K562 (cell line): ENCODE measurements around the gene FEV. TPM values are rescaled to one million over a fixed set of nuclear protein-coding genes. Genes with fewer than 3 reads are reported as not detected.
A peak's percentile ranks its signal among the peaks of the same experiment; 100 is the strongest.

ENCODE experiments used
- ATAC-seq: fragments of 200-7000 bp; cut with Tn5 transposase; 3 replicates; pipeline ENCODE4 v1.9.1; 2020; ENCODE audit warnings: moderate library complexity
- BruUV-seq: library from RNA; stranded (reverse); fragments of 400-500 nt; replicated peaks from 2 replicates; lab custom pipeline; 2021; lab: Mats Ljungman, UMichigan
- CTCF ChIA-PET: fragments of 300-600 bp; formaldehyde crosslinking; extraction: SDS; loops from one replicate; lab custom pipeline; 2021; ENCODE audit warnings: low intra/inter-chr PET ratio; lab: Yijun Ruan, JAX
- POLR2A ChIA-PET: fragments of 300-600, 350-650 bp; sonication (Branson Sonifier 250); formaldehyde crosslinking; extraction: SDS; loops from one replicate; lab custom pipeline; 2021; ENCODE audit warnings: antibody characterized with exemption, inconsistent platforms; lab: Yijun Ruan, JAX
- DNase-seq, 4 experiments: peaks; one replicate each; pipeline versions ENCODE4 v3.0.0 to v3.0.0-alpha.2; 2011 to 2018; ENCODE audit warnings: low spot score in 3 of 4, mixed read lengths in 3 of 4; ENCODE audit errors: extremely low read depth in 1 of 4
- FAIRE-seq: peaks from 2 replicates; lab custom pipeline; 2011; peaks lifted over from hg19 to GRCh38; lab: Jason Lieb, UNC
- H2AFZ ChIP-seq: 2 replicates; pipeline ENCODE4 v1.6.0; 2011; ENCODE audit warnings: low read depth, low read length, control low read depth, inconsistent platforms
- H3K27ac ChIP-seq: fragments of 200-600 bp; 3 replicates; pipeline ENCODE4 v1.8.0; 2011; ENCODE audit warnings: low read depth, mild to moderate bottlenecking, control low read depth, inconsistent platforms, low read length, moderate library complexity, mixed read lengths; ENCODE audit errors: extremely low read depth
- H3K27me3 ChIP-seq, 2 experiments: fragments of 300-600 bp in 1 of 2; 2 replicates in 1 of 2; 3 replicates in 1 of 2; pipeline versions ENCODE4 v1.6.0 to v1.8.0; 2011; ENCODE audit warnings: inconsistent platforms in 2 of 2, low read length in 2 of 2, mild to moderate bottlenecking in 1 of 2, mixed read lengths in 1 of 2, moderate library complexity in 1 of 2; ENCODE audit not compliant: control insufficient read depth in 2 of 2, insufficient read depth in 2 of 2
- H3K36me3 ChIP-seq: fragments of 300-600 bp; 3 replicates; pipeline ENCODE4 v1.8.0; 2011; ENCODE audit warnings: mild to moderate bottlenecking, low read length, inconsistent platforms; ENCODE audit not compliant: control insufficient read depth, insufficient read depth
- H3K4me1 ChIP-seq, 2 experiments: fragments of 200-600 bp in 1 of 2; replicated peaks in 1 of 2; 2 replicates in 1 of 2; 3 replicates in 1 of 2; pipeline versions ENCODE4 v1.5.1 to v1.8.0; 2011; ENCODE audit warnings: inconsistent platforms in 2 of 2, low read length in 2 of 2, mild to moderate bottlenecking in 1 of 2, mixed read lengths in 1 of 2, moderate library complexity in 1 of 2; ENCODE audit not compliant: control insufficient read depth in 2 of 2, insufficient read depth in 2 of 2
- H3K4me2 ChIP-seq: 2 replicates; pipeline ENCODE4 v1.6.1; 2011; ENCODE audit warnings: low read length, control low read depth, inconsistent platforms, mixed read lengths; ENCODE audit not compliant: insufficient read depth
- H3K4me3 ChIP-seq: fragments of 200-600 bp; sonication (generic), shearing (Covaris generic); 2 replicates; pipeline ENCODE4 v1.5.1; 2016; ENCODE audit warnings: control low read depth, inconsistent platforms
- H3K79me2 ChIP-seq: fragments of 200-600 bp; 3 replicates; pipeline ENCODE4 v1.8.0; 2011; ENCODE audit warnings: low read length, inconsistent platforms; ENCODE audit not compliant: control insufficient read depth, insufficient read depth
- H3K9ac ChIP-seq, 2 experiments: 2 replicates each; pipeline versions ENCODE4 v1.6.0 to v1.6.1; 2011; ENCODE audit warnings: low read depth in 2 of 2, low read length in 2 of 2, control low read depth in 1 of 2, inconsistent platforms in 1 of 2, mild to moderate bottlenecking in 1 of 2, mixed read lengths in 1 of 2; ENCODE audit not compliant: insufficient read depth in 1 of 2
- H3K9me1 ChIP-seq: one replicate; pipeline ENCODE4 v1.6.0; 2011; ENCODE audit warnings: inconsistent platforms, mild to moderate bottlenecking, low read length, moderate library complexity; ENCODE audit not compliant: control insufficient read depth, insufficient read depth
- H3K9me3 ChIP-seq: replicated peaks from 2 replicates; pipeline ENCODE4 v1.5.1; 2011; ENCODE audit warnings: low read depth, low read length, inconsistent platforms; ENCODE audit not compliant: control insufficient read depth, insufficient read depth
- H4K20me1 ChIP-seq: replicated peaks from 2 replicates; pipeline ENCODE4 v1.6.1; 2011; ENCODE audit warnings: low read length, inconsistent platforms, mixed read lengths; ENCODE audit not compliant: control insufficient read depth, insufficient read depth
- ATF1 ChIP-seq, 2 experiments: fragments of 450-650 bp in 1 of 2; IDR thresholded peaks; 2 replicates each; pipeline ENCODE4 v1.6.1; 2016; ENCODE audit warnings: missing compliant biosample characterization in 1 of 2, missing genetic modification characterization in 1 of 2
- C11orf30 ChIP-seq: fragments of 450-650 bp; IDR thresholded peaks from 2 replicates; pipeline ENCODE4 v1.6.1; 2016; ENCODE audit warnings: low read depth, mild to moderate bottlenecking
- CC2D1A ChIP-seq: fragments of 450-650 bp; IDR thresholded peaks from 2 replicates; pipeline ENCODE4 v1.6.1; 2017; ENCODE audit warnings: mild to moderate bottlenecking
- CREM ChIP-seq: IDR thresholded peaks from 2 replicates; pipeline ENCODE4 v1.6.1; 2014; ENCODE audit warnings: antibody characterized with exemption, low read depth
- DACH1 ChIP-seq: fragments of 450-650 bp; IDR thresholded peaks from 2 replicates; pipeline ENCODE4 v1.6.1; 2018; ENCODE audit not compliant: partially characterized antibody
- ELF1 ChIP-seq: fragments of 200-800 bp; sonication (Bioruptor generic); IDR thresholded peaks from 2 replicates; pipeline ENCODE4 v1.6.1; 2016; ENCODE audit warnings: missing genetic modification characterization, missing compliant biosample characterization
- NRF1 ChIP-seq, 2 experiments: fragments of 450-650 bp; IDR thresholded peaks in 1 of 2; conservative IDR thresholded peaks in 1 of 2; 2 replicates each; pipeline ENCODE4 v1.6.1; 2014; ENCODE audit warnings: mild to moderate bottlenecking in 2 of 2
- RBFOX2 ChIP-seq: fragments of 200-400 bp; formaldehyde crosslinking; IDR thresholded peaks from 2 replicates; pipeline ENCODE4 v1.6.1; 2017; ENCODE audit warnings: low read depth, mild to moderate bottlenecking, low read length, moderate library complexity
- SAFB ChIP-seq: fragments of 200-400 bp; formaldehyde crosslinking; IDR thresholded peaks from 2 replicates; pipeline ENCODE4 v1.6.1; 2017; ENCODE audit warnings: low read depth, low read length, borderline replicate concordance
- SIN3A ChIP-seq, 2 experiments: fragments of 150-350 bp in 1 of 2; IDR thresholded peaks; 2 replicates each; pipeline ENCODE4 v1.6.1; 2011 to 2016; ENCODE audit warnings: borderline replicate concordance in 2 of 2, low read depth in 2 of 2, low read length in 2 of 2, mild to moderate bottlenecking in 2 of 2, moderate library complexity in 2 of 2; ENCODE audit not compliant: control insufficient read depth in 1 of 2
- SIRT6 ChIP-seq: IDR thresholded peaks from one replicate; pipeline ENCODE4 v1.6.1; 2012; ENCODE audit warnings: low read depth, mild to moderate bottlenecking, control low read depth, inconsistent platforms, low read length, moderate library complexity
- SMARCA5 ChIP-seq: fragments of 450-650 bp; IDR thresholded peaks from 2 replicates; pipeline ENCODE4 v1.6.1; 2016
- SMC3 ChIP-seq: conservative IDR thresholded peaks from 2 replicates; pipeline ENCODE4 v1.6.1; 2011; ENCODE audit warnings: low read depth, low read length, improper control_type of control experiment; ENCODE audit not compliant: insufficient read depth
- VEZF1 ChIP-seq: fragments of 200-800 bp; sonication (Bioruptor generic); IDR thresholded peaks from 2 replicates; pipeline ENCODE4 v1.6.1; 2017; ENCODE audit warnings: missing genetic modification characterization, missing compliant biosample characterization
- XRCC5 ChIP-seq: fragments of 200-400 bp; formaldehyde crosslinking; IDR thresholded peaks from 2 replicates; pipeline ENCODE4 v1.6.1; 2017; ENCODE audit warnings: low read depth, mild to moderate bottlenecking, low read length
- WGBS: fragments of 100-300 bp; shearing (Covaris generic); methylation state at CpG from one replicate; pipeline ENCODE4 v1.1.6; 2016; ENCODE audit warnings: low coverage, mixed read lengths; ENCODE audit not compliant: insufficient coverage; ENCODE audit errors: missing lambda C conversion rate; 5-methylcytosine and 5-hydroxymethylcytosine counted together
- in situ Hi-C: fragments of 300-500 bp; cut with MboI; formaldehyde crosslinking; loops from 4 replicates; pipeline ENCODE4 v1.15.0; 2018; ENCODE audit warnings: inconsistent platforms, mixed read lengths
- intact Hi-C: fragments of 100-400 bp; cut with micrococcal nuclease; formaldehyde crosslinking; loops from 2 replicates; pipeline ENCODE4 v1.14.2; 2022
- polyA plus RNA-seq, 8 experiments: library from polyadenylated mRNA; depleted of rRNA in 4 of 8; stranded (reverse) in 5 of 8; unstranded in 3 of 8; fragments of >200 nt; fragmentation: Nextera tagmentation in 2 of 8; fragmentation: Illumina TruSeq in 1 of 8; extraction: Ambion mirVana in 2 of 8; extraction: Trizol in 1 of 8; gene quantifications; 2 replicates each; pipeline versions ENCODE4 v1.2.1 to v1.2.3, GENCODE V29; 2011 to 2014; ENCODE audit warnings: inconsistent platforms in 1 of 8, missing spikeins in 1 of 8
- total RNA-seq, 7 experiments: library from RNA; depleted of rRNA in 6 of 7; stranded (reverse); fragments of >200 nt in 6 of 7; fragmentation: Illumina TruSeq in 2 of 7; extraction: Trizol in 2 of 7; gene quantifications; 2 replicates each; pipeline versions ENCODE4 v1.2.1 to v1.2.3, GENCODE V29; 2011 to 2021; ENCODE audit warnings: low replicate concordance in 1 of 7
- TF ChIP-seq, protein P1 (sequence below): fragments of 450-650 bp; formaldehyde crosslinking; IDR thresholded peaks from 2 replicates; pipeline ENCODE4 v1.4.0; 2022; ENCODE audit warnings: missing genetic modification characterization

Gene FEV
- total and polyA plus RNA-seq, 9 of the 15 experiments (the other 6 are each of a cell fraction or from before 2014, with no cell fraction given): 0.08 to 1.6 (median 0.62) TPM; not detected in 1

DNA sequence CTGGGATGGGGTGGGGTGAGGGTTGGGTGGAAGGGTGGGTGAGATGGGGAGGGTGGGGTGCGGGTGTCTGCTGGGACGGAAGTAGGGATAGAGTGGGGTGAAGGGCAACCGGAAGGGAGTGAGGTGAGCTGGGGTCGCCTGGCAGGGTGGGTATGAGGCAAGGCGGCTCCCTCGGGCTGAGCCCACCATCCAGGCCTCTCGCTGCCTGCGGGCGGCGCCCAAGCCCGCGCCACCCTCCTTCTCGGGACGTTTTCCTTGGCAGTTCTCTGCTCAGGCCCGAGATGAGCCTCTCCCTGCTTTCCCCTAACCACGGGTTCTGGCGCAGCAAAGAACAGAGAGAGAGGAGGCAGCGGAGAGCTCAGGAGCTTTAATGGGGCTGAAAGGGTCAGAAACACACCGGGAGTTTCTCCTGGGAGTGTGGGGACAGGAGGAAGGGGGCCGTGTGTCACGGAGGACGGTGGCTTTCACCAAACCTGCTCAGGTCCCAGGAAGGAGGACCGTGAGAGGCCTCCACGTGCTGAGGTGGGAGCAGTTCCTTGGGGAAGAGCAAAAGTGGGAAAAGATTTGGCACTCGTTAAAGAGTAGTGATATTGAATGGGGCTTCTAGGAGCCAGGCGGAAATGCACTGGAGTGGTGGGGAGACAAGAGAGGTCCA lies 4.1 kb downstream of the FEV start (continued):
- TF ChIP-seq, protein P1, sequence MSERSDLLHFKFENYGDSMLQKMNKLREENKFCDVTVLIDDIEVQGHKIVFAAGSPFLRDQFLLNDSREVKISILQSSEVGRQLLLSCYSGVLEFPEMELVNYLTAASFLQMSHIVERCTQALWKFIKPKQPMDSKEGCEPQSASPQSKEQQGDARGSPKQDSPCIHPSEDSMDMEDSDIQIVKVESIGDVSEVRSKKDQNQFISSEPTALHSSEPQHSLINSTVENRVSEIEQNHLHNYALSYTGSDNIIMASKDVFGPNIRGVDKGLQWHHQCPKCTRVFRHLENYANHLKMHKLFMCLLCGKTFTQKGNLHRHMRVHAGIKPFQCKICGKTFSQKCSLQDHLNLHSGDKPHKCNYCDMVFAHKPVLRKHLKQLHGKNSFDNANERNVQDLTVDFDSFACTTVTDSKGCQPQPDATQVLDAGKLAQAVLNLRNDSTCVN (CRISPR knock-in tag): no peak
- TF ChIP-seq SMARCA5 (no peak), SIN3A (IDR thresholded peaks at IDR 0.05; ENCODE audit: borderline replicate concordance in 2 of 2, control insufficient read depth in 1 of 2, low read depth in 2 of 2, low read length in 2 of 2) (no peak), ATF1 (CRISPR knock-in tag; IDR thresholded peaks at IDR 0.05) (no peak), ATF1 (tag; IDR thresholded peaks at IDR 0.05) (no peak), SIRT6 (no peak)
- TF ChIP-seq, all 486 proteins: peak for 0

DNA sequence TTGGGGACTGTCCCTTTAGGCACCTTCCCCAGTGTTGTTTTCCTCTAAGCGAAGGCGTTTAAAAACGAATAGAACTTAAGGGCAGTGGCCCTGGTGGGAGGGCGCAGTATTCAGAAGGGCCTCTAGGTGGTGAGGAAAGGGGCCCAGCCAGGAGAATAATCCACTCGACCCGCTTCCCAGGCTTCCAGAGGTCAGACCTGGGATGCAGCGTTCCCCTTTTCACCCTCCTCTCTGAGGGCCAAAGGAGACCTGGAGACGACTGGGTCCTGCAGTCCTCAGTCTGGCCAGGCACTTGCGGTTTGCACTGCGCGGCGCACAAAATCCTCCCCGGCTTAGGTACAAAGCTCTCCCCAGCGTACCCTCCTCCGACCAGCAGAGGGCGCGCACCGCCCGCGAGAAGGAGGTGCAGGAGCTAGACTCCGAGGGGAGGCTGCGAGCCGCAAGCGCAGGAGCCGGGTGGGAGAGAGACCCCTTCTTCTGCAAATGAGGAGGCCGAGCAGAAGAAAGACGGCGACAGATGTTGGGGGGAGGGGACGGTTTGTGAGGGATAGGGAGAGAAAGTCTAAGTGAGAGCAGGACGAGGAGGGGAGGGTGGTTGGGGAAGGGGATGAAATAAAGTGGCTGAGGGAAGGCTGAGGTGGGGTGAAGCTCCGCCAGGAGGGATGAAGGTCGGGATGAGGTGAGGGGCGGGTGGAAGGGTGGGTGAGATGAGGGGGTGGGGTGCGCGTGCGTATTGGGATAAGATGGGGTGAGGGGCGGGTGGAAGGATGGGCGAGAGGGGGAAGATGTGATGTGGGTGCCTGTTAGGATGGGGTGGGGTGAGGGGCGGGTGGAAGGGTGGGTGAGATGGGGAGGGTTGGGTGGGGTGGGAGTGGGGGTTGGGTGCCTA lies 4.9 kb downstream of the FEV start:
- H3K9ac ChIP-seq: peak overlapping the region in 1 of 2 experiments; percentile 37; a peak in 1 of 4 replicates
- intact Hi-C loops: loop anchor here (5.0 kb wide), 1 partner anchor 103 kb away; no protein-coding TSS in a partner anchor
- no peak overlapping the region for H3K4me3 ChIP-seq
- H3K4me1 ChIP-seq: peaks cover 0 to 16% of the 10 kb centered on the region in 2 experiments; a peak in 3 of 5 replicates
- in situ Hi-C loops: no loop called here
- CTCF ChIA-PET: interaction anchor here (0.6 to 1.4 kb wide), 3 partner anchors 18 to 102 kb away, joined by 3 to 4 read pairs (median 4); no protein-coding TSS in a partner anchor
- H3K36me3 ChIP-seq: no peaks in the 10 kb centered on the region
- H3K27ac ChIP-seq: no peak overlapping the region
- no peaks in the 10 kb centered on the region for H3K79me2 ChIP-seq
- peak overlapping the region; percentile 81 for H2AFZ ChIP-seq
- no TSS peak for BruUV-seq
- peak; percentile 73 to 83 (median 75) for DNase-seq
- peaks cover 0 to 16% of the 10 kb centered on the region in 2 experiments; a peak in 2 of 5 replicates for H3K27me3 ChIP-seq
- H3K9me1 ChIP-seq: no peaks in the 10 kb centered on the region
- peak; percentile 78 for FAIRE-seq
- no peaks in the 10 kb centered on the region for H3K9me3 ChIP-seq
- no peaks in the 10 kb centered on the region for H4K20me1 ChIP-seq
- peak overlapping the region; percentile 79 for H3K4me2 ChIP-seq
- peak; percentile 100 for ATAC-seq
- 2% methylated on average over 16 of the region's 39 CpGs for WGBS
- POLR2A ChIA-PET: interaction anchor here (0.6 to 0.7 kb wide), 2 partner anchors 98 to 809 kb away, joined by 3 read pairs; no protein-coding TSS in a partner anchor
- TF ChIP-seq SMC3 (peak; percentile 52), DACH1 (no peak), VEZF1 (CRISPR knock-in tag) (peak; percentile 41), ELF1 (tag) (no peak), SAFB (no peak), XRCC5 (peak; percentile 81; the same call in 1 of the 2 replicates), CC2D1A (peak; percentile 59; the same call in 1 of the 2 replicates), RBFOX2 (no peak), C11orf30 (no peak), NRF1 (conservative IDR thresholded peaks at IDR 0.05 in 1 of 2, IDR thresholded peaks at IDR 0.05 in 1 of 2) (peak; percentile 63 to 70), CREM (0 out of 2 replicates have a peak, but pooled peaks have one; percentile 9)
